Measurements from ENCODE around the gene CDC42EP4.

- TF ChIP-seq CTCF (IDR thresholded peaks at IDR 0.05) (no peak), POLR2A (IDR thresholded peaks at IDR 0.05) (no peak)
Observed at GRCh38 chr17:73297934-73298861, 13.6 kb downstream of the CDC42EP4 start.
